NCI-H2081 (cell line): ENCODE data around the gene C1QTNF3.
"Not testable (repeated sequence)": the region's sequence is repeated elsewhere in the genome, so short reads cannot be mapped to it uniquely, and the experiment has no call there.

Experiments used
- DNase-seq, 2 experiments: peaks; one replicate each; lab custom pipeline; 2025; lab: John Stamatoyannopoulos, UW

C1QTNF3 gene

GRCh38 chr5:34051374-34051980, 8.5 kb upstream of the C1QTNF3 start:
- DNase-seq = no peak

- no peak for DNase-seq
Observed at GRCh38 chr5:34047774-34048572, 5.0 kb upstream of the C1QTNF3 start.

DNA sequence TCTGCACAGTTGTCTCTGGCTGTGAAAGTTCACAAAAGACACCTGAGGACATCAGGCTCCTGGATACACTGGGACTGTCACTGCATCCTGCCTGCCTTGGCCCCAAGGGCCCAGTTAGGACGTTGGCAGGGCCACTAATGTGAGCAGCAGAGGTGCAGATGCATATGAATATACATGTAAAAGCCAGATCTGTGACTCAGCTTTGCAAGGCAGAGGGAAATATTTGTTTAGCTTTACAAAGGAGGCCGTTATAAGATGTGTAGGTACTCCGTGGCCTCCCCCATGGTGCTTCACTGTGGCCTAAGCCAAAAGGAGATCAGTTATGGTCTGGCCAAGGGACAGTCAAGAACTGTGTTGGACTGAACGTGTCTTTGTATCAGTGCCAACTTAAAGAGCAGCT, 4.1 kb upstream of the C1QTNF3 start:
- DNase-seq = no peak

GRCh38 chr5:34045996-34046395, 3.0 kb upstream of the C1QTNF3 start:
- no peak for DNase-seq

DNA sequence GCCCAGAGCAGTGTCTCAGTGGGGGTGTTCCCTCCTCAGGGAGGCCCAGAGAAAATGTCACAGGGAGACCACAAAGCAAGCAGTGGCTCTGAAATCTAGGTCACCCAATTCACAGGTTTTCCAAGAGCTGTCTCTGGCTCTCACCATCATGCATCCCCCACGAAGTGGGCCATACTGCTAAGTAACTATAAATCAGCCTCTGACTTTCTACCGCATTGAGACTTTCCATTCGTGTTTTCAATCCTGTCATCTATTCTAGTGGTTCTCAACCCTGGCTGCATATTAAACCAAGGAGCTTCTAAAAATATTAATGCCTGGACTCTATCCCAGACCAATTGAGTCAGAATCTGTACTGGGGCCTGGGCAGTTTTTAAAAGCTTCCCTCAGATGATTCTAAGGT, 2.0 kb upstream of the C1QTNF3 start:
- no peak for DNase-seq

DNA sequence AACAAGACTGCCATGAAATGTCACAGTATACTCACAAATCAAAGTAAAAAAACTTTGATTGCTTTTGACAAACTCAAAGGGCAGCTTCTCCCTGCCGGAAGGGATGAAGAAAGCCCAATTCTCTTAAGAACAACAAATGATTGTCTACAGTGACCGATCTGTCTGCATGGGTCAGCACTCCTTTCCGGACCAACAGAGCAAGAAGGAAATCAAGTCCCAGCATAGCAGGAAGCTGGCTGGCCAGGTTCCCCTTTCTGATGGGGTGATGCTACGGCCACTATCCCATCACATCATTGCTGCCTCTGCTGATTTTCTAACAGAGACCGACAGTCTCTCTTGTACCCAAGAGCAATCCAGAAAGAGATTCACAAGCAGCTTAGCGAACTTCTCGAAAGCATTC, 692 bp downstream of the C1QTNF3 start:
- no peak for DNase-seq

- DNase-seq = no peak
Observed at GRCh38 chr5:34041247-34041972, 1.6 kb downstream of the C1QTNF3 start.

GRCh38 chr5:34040472-34040871, 2.5 kb downstream of the C1QTNF3 start:
- no peak for DNase-seq

- DNase-seq = no peak
Observed at GRCh38 chr5:34039398-34040157, 3.4 kb downstream of the C1QTNF3 start.

GRCh38 chr5:34038838-34039237, 4.2 kb downstream of the C1QTNF3 start:
- DNase-seq = no peak

GRCh38 chr5:34038390-34038789, 4.6 kb downstream of the C1QTNF3 start:
- DNase-seq = no peak

DNA sequence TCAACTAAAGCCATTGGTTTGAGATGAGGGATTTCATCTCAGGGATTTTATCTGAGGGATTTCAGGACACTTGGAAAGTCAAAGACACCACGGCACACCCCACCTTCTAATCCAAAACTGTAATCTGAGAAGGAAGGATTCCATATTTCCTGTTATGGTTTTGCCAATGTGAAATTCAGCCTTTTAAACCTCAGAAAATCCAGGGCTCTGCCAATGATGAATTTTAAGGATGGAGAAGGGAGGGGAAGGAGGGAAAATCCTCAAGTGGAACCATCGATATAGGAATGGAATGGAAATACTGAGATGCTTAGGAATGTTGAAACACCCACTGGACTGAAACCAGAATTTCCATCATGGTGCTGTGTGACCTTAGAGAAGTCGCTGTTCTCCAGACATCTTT, 5.3 kb downstream of the C1QTNF3 start:
- DNase-seq = no peak

GRCh38 chr5:34035756-34036155, 7.3 kb downstream of the C1QTNF3 start:
- no peak for DNase-seq

DNA sequence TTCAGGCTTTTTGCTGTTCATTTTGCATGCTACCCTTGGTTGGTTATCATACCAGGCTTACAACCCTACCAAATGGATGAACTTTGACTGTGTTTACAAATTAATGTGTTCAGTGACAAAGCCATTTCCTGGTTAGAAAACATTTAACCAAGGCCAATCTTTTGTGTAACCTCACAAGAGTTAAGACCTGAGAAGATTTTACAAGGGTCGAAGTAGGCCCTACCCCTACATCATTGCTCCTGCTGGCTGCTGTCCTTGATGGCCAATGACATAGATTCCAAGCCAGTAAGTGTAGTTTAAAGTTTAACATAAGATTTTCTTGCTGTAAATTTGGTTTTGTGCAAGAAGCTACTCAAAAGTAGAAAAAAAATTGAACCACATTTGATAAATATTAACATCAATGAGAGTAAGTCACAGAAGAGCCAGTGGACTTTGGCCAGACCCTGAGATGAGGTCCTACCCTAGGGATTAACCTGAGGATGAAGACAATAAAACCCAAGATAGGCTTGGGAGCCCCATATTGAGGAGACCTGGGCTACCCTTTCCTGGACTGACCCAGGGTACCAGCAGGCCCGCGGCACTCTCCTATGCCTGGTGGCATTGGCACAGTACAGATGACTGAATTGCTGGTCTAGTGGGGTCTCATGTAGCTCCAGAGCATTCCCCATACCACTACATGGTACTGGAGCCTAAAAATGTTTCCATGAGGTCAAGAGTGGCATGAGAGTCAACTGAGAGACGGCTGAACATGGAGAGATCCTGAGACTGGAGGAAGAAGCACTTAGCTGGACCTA, 8.3 kb downstream of the C1QTNF3 start:
- no peak for DNase-seq

DNA sequence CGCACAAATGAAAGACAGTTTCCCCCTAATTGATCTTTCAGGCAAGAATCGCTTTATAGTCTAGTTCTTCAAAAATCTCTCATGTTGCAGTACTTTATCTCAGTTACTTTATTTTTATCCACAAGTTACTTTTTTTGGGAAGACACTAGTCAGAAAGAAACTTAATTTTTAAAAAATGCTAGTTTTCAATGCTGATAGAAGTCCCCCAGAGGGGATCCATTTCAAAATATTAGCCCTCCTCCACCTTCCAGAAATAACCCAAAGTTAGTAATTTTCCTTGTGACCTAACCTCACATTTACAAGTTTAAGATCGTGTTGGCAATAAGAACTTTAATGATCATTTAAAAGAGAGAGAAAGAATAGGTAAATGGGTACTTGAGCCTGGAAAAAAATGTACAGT, 11.0 kb downstream of the C1QTNF3 start:
- no peak for DNase-seq

DNA sequence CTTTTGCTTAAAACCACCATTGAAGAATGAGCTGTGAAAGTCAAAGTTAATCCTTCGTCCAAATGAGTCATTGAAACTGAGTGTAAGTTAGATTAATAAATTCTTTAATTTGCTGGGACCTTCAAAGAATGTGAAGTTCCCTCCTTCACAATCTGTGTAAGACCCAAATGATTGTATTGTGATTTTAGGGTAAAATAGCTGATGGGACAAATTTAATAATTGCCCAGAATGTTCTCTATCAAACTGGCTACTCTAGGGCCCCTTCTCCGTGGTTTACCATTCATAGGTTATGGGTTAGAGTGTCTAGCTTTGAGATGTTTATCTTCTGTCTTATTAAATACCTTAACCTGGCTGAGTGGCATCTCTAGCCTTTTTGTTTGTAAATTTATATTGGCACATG, 11.9 kb downstream of the C1QTNF3 start:
- no peak for DNase-seq

DNA sequence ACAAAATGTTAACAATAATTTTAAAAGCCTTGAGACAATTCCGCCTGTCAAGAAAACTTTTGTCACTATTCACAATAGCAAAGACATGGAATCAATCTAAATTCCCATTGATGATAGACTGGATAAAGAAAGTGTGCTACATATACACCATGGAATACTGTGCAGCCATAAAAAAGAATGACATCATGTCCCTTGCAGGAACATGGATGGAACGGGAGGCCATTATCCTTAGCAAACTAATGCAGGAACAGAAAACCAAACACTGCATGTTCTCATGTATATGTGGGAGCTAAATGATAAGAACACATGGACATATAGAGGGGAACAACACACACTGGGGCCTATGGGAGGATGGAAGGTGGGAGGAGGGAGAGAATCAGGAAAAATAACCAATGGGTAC, 12.4 kb downstream of the C1QTNF3 start:
- not testable (repeated sequence) for DNase-seq

GRCh38 chr5:34030048-34030447, 13.0 kb downstream of the C1QTNF3 start:
- no peak for DNase-seq

DNA sequence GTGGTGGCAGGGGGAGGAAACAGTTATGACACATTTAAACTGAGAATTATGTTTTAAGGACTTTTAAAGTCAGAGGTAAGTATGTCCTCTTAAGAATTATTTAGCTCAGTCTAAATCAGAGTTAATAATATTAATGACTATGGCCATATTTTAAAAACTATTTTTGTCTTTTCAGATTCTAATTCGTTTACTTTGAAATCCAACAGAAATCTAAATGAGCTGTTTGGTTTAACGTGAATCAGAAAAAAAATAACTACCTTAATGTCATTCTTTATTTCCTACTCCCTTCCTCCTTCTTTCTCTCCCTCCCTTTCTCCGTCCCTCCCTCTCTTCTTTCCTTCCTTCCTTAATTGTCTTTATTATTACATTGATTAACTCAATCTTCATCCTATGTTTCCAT, 14.7 kb downstream of the C1QTNF3 start:
- no peak for DNase-seq

- peak; percentile 63 to 78 for DNase-seq
Observed at GRCh38 chr5:34026089-34026761, 16.8 kb downstream of the C1QTNF3 start.

DNA sequence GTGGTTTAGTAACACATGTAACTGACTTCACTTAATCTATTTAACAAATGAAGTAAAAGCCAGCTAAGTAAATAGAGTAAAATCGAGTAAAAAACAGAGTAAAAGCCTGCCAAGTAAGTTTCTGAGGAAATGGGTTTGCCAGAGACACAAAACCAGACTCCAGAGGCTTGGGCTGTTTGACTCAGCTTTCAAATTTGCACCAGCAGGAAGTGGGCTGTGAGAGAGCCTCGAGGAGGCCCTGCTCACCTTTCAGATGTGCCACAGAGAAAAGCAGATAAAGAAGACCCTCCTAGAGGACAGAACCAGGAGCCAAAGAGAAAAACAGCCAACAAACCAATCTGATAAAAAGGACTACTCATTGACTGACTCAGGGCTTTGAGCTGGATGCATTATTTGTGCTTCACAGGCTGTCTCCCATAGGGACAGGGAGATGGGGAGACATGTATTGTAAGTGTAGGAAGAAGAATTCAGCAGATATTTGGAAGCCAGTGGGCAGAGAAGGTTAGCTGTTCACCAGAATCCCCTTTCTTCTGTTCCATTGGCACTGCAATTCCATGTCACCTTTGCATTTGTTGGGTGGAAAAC, 20.8 kb downstream of the C1QTNF3 start:
- DNase-seq = no peak
